ENCODE data around the gene SPEG. TPM values are rescaled to one million over a fixed set of nuclear protein-coding genes. Genes with fewer than 3 reads are reported as not detected.

Gene SPEG
- total and polyA plus RNA-seq, 2 of the 8 experiments (the other 6 are each of a cell fraction or from before 2014, with no cell fraction given), result 19.9 to 32.0 TPM

DNA sequence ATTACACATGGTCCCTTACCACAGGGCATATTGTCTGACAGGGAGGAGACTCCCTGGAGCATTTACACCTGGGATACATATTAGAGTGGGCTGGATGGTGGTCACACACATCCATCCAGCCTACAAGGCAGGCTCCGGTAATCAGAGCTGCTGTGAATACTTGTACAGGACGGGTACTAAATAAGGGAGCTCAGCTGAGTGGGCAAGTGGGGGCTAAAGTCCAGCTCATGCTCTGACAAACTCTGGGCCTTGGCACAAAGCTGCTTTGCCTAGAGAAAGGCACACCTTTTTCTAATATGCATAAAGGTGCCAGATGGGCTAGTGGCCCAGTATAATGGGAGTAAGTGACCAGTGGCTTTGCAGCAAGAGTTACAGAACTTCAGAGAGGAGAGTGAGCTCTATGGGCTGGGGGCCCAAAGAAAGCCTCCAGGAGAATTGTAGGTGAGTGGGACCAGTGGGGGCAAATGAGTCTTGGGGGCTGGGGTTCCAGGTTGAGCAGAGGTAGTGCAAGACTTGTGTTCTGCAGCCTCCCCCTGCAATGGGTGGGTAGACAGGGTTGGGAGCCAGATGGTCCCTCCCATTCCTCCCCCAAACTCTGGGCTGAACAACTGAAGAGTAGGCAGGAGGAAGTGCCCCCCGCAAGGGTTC lies 110.8 kb downstream of the SPEG start (continued):
- TF ChIP-seq HDAC6 (IDR thresholded peaks at IDR 0.05; ENCODE audit: low read depth, low read length), result no peak
